ENCODE measurements around the gene TACR1. TPM values are rescaled to one million over a fixed set of nuclear protein-coding genes. Genes with fewer than 3 reads are reported as not detected.

The TACR1 gene
- polyA plus RNA-seq, 3 donors, result 1.1 to 1.7 (median 1.3) TPM

- no peak for DNase-seq (ENCODE audit: extremely low read depth in 1 of 11, low read depth in 9 of 11, low spot score in 4 of 11)
Observed at GRCh38 chr2:75035444-75036353, 163.6 kb downstream of the TACR1 start.

- DNase-seq (ENCODE audit: extremely low read depth in 1 of 11, low read depth in 9 of 11, low spot score in 4 of 11), result no peak
Observed at GRCh38 chr2:75033516-75033915, 165.8 kb downstream of the TACR1 start.

GRCh38 chr2:75031906-75032803, 167.2 kb downstream of the TACR1 start:
- no peak for DNase-seq (ENCODE audit: extremely low read depth in 1 of 11, low read depth in 9 of 11, low spot score in 4 of 11)

GRCh38 chr2:75031171-75031570, 168.1 kb downstream of the TACR1 start:
- DNase-seq (ENCODE audit: extremely low read depth in 1 of 11, low read depth in 9 of 11, low spot score in 4 of 11), result no peak

DNA sequence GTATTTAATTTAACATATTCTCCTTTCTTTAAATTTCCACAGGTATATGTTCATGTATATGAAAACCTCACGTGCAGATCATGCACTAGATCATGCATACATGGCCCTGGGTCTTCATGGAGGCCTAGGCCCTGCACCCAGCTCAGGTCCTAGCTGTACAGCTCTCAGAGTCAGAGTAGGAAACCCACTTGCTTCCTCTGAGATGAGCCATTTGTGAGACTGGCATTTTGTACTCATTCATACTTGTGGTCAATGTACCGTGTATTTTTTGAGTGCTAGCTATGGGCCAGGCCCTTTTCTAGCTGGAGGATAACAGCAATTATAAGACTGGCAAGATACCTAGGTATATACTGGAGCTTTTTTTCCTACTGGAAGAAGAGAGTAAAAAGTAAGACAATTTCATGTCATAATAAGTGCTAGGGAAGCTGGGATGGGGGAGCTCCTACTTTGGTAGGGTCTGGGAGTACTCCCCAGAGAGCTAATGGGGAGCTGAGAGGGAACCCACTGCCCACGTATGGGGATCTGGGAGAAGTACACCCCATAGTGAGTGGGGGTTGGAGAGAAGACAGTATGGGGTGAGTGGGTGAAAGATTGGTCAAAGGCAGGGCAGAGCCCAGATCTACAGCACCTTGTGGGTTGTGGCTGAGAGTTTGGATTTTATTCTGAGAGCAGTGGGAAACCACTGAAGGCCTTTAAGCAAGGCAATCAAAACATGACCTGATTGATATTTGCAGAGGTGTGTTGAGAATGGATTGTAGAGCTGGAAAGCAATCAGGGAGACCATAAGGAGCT, 168.9 kb downstream of the TACR1 start:
- DNase-seq (ENCODE audit: extremely low read depth in 1 of 11, low read depth in 9 of 11, low spot score in 4 of 11), result no peak

DNA sequence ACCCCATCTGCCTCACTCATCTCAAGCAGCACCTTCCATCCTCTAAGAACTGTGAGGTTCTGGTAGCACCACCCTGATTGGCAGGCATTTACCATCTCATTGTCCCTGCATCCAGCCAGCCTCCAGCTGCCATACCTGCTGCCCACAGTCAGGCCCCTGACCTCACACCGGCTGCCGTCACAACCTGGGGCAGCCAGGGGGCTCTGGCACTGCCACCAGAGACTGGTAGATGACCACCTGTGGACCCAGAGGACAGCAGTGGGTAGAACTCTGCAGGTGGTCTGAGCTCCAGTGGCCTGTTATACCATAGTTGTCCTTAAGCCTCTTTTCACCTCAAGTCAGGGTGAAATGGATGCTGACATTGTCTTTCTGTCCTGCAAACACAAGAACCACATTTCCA, 171.4 kb downstream of the TACR1 start:
- DNase-seq (ENCODE audit: extremely low read depth in 1 of 11, low read depth in 9 of 11, low spot score in 4 of 11), result no peak

DNA sequence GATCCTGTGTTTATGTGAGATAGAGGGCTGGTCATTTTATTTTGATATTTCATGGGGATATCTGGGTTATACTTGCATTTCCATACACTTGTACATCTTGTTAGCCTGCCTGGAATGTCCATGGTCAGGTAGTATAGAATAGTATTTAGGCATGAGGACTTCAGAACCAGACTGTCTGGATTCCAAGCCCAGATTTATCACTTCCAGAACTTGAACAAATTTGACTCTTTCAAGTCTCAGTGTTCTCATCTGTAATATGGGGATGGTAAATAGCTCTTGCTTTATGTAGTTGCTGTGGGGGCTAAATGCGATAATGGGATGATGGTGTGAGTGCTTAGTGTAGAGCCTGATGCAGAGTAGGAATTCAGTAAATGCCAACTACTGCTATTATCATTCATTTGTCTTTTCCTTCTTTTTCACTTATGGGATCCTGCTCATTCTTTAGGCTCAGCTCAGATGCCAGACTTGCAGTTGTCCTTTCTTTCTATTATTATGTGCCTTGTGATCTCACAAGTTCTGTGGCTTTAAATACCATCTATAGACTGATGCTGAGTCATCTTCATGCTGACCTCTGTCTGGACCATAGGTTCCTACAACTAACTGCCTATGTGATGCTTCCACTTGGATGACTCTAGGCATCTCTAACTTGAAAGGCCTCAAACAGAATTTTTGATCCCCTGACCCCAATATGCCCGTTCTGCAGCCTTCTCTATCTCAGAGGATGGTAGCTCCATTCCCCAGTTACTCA, 173.5 kb downstream of the TACR1 start:
- no peak for DNase-seq (ENCODE audit: extremely low read depth in 1 of 11, low read depth in 9 of 11, low spot score in 4 of 11)

DNA sequence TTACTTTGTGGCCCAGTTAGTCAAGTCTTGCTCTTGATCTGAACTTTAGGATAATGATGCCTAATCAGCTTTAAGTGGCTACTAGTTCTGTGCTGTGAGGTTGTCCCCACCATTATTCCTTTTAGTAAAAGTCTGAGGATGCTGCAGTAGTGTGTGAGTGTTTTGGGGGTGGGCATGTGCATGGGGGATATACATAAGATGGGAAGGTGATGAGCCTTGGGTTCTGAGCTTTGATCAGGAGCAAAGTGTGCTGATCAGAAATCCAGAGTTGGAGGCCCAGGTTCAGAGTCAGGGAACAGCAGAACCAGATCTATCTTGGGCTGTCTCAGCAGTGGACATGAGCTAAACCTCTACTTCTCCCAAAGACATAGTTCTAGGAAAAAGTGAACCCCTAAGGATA, 174.1 kb downstream of the TACR1 start:
- no peak for DNase-seq (ENCODE audit: extremely low read depth in 1 of 11, low read depth in 9 of 11, low spot score in 4 of 11)

DNA sequence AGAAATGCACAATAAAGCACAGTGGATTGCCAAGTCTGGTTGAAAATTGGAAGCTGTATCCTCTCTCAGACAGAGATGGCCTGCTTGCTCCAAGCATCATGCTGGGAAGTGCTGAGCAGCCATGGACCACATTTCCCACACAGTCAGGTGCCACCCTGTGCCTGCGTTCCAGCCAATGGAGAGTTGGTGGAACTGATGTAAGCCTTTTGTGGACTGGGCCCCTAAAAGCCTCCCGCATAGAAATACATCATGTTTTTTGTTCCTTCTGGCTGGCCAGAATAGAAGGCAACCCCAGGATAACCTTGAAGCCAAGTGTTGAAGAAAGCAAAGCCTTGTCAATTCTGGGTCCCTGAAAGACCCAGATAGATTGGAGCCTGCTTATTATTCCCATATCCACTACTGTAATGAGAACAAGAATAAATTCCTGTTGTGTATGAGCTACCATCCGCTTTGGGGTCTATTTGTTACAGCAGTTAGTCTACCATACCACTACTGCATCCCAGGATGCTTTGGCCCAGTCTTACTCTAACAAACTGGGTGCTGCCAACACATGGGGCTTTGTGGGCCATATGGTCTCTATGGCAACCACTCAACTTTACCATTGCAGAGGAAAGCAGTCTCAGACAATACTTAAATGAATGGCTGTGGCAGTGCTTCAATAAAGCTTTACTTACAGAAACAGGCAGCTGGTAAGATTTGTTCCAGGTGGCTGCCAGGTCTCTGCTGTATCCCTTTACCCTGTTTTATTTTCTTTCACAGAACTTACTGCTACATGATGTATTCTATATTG, 175.5 kb downstream of the TACR1 start:
- DNase-seq (ENCODE audit: extremely low read depth in 1 of 11, low read depth in 9 of 11, low spot score in 4 of 11), result no peak

- DNase-seq (ENCODE audit: extremely low read depth in 1 of 11, low read depth in 9 of 11, low spot score in 4 of 11), result no peak
Observed at GRCh38 chr2:75022516-75022915, 176.8 kb downstream of the TACR1 start.

DNA sequence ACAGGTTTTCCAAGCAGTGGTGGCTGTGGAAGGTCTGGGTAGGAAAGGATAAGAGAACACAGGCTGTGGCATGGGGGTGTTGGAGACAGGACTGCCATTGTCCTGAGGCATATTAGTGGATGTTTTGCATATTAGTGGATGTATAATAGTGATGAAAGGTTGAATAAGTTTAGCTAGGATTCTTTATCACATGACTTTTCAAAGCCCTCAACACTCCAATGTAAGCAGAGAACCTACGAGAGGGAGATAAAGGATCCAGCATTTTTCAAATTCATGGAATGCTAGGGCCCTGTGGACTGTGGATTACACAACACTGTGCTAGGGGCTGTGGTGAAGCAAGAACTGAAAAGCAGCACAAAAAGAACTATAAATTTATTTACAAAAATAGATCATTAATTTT, 177.6 kb downstream of the TACR1 start:
- no peak for DNase-seq (ENCODE audit: extremely low read depth in 1 of 11, low read depth in 9 of 11, low spot score in 4 of 11)

DNA sequence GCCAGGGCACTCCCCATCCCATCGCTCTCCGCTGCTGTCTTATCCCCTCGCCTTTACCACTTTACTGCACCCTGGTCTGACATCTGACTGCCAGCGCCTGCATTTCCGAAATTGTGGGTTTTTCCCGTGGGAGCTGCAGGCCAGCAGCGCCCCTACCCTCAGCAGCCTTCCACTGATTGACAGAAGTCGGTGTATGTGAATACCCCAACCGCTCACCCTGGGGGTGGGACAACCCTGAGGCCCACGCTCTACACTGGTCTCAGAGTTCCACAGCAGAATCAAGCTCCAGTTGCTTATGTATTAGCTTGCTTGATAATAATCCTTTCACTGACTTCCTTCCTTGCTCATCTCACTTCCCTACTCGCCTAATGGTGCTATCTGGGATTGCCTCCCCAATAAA, 178.8 kb downstream of the TACR1 start:
- DNase-seq (ENCODE audit: extremely low read depth in 1 of 11, low read depth in 9 of 11, low spot score in 4 of 11), result no peak

- no peak for DNase-seq (ENCODE audit: extremely low read depth in 1 of 11, low read depth in 9 of 11, low spot score in 4 of 11)
Observed at GRCh38 chr2:75019790-75020189, 179.5 kb downstream of the TACR1 start.

DNA sequence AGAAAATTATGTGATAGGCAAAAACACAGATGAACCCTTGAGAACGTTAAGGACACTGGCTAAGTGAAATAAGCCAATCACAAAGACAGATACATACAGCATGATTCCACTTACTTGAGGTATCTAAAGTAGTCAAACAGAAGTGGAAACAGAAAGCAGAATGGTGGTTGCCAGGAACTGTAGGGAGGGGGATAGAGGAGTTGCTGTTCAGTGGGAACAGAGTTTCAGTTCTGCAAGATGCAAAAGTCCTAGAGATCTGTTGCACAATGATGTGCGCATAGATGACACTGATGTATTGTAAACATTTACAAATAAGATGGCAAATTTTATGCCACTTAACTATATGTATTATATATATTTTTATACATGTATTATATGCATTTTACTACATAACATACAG, 181.2 kb downstream of the TACR1 start:
- DNase-seq (ENCODE audit: extremely low read depth in 1 of 11, low read depth in 9 of 11, low spot score in 4 of 11), result no peak

- DNase-seq (ENCODE audit: extremely low read depth in 1 of 11, low read depth in 9 of 11, low spot score in 4 of 11), result no peak
Observed at GRCh38 chr2:75012080-75012479, 187.2 kb downstream of the TACR1 start.

DNA sequence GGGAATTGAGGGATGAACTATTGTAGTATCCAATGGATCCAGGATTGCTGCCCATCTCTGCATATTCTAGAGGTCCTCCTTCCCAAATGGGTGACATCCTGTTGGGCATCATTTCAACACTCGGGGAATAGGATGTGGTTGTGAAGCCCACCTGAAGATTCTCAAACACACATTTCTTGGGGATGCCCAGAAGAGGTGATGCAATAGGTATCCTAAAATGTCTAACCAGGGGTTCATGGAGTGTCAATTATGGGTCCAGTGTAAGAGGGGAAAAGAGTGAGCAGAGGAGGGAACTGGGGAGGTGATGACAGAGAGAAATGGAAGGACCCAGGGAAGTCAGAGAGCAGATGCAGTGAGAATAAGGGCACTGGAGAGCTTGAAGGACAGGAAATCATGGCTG, 188.7 kb downstream of the TACR1 start:
- no peak for DNase-seq (ENCODE audit: extremely low read depth in 1 of 11, low read depth in 9 of 11, low spot score in 4 of 11)

DNA sequence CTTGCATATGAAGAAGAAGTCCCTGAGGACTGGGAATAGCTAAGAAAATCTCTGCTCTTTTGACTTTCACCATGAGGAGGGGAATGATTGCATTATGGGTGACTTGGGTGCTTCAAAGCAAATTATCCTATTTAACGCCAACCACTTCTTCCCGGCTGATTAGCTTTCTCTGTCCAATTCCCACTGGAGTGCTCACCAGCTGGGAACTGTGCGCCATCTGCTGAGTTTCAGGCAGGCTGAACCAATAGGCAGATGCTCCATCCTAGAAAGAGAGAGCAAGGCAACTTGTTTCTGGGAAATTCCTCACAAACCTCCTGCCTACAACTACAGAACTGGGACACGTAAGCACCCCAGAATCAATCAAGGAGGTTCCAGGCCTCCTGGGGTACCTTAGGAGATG, 191.5 kb downstream of the TACR1 start:
- DNase-seq (ENCODE audit: extremely low read depth in 1 of 11, low read depth in 9 of 11, low spot score in 4 of 11), result no peak

DNA sequence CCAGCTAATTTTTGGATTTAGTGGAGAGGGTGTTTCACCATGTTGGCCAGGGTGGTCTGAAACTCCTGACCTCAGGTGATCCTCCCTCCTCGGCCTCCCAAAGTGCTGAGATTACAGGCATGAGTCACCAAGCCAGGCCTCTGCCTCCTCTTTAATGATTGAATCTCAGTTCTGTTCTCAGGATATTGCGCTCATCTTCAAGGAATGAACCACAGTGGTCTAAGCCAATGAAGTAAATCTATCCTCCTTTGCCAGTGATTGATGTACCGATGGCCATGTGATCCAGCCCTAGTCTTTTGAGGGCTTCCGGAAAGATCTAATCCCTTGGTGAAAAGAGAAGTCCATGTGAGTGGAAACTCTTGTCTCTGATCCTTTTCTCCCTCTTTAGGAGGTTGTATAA, 192.3 kb downstream of the TACR1 start:
- DNase-seq (ENCODE audit: extremely low read depth in 1 of 11, low read depth in 9 of 11, low spot score in 4 of 11), result no peak
